Activated CD4-positive, alpha-beta memory T cell treated with anti-CD3 and anti-CD28 coated beads, Interleukin-2, amount 10 ng/mL, durations not matched to agents 7 days and 5 days (primary cell): ENCODE results near the gene HIVEP3. TPM values are rescaled to one million over a fixed set of nuclear protein-coding genes. Genes with fewer than 3 reads are reported as not detected.
A peak's percentile ranks its signal among the peaks of the same experiment; 100 is the strongest.

Source experiments
- CTCF ChIA-PET: fragments of 350-600 bp; sonication (Branson Sonifier 250); formaldehyde crosslinking; loops from one replicate; lab custom pipeline; 2021; ENCODE audit warnings: antibody characterized with exemption, inconsistent platforms; lab: Charles Lee
- POLR2A ChIA-PET: fragments of 350-600 bp; sonication (Branson Sonifier 250); formaldehyde crosslinking; loops from one replicate; lab custom pipeline; 2021; ENCODE audit warnings: antibody characterized with exemption; lab: Charles Lee
- DNase-seq: peaks from one replicate; pipeline ENCODE4 v3.0.0-alpha.2; 2020
- H3K27ac Mint-ChIP-seq: one replicate; pipeline ENCODE4 v1.8.0; 2021; ENCODE audit warnings: mild to moderate bottlenecking, mixed read lengths
- H3K27me3 Mint-ChIP-seq: one replicate; pipeline ENCODE4 v1.8.0; 2021; ENCODE audit warnings: mixed read lengths
- H3K36me3 Mint-ChIP-seq: one replicate; pipeline ENCODE4 v1.8.0; 2021; ENCODE audit warnings: low read depth, mixed read lengths
- H3K4me1 Mint-ChIP-seq: one replicate; pipeline ENCODE4 v1.8.0; 2021; ENCODE audit warnings: mixed read lengths
- H3K4me3 Mint-ChIP-seq: one replicate; pipeline ENCODE4 v1.8.0; 2021; ENCODE audit warnings: mild to moderate bottlenecking, mixed read lengths
- H3K9me3 Mint-ChIP-seq: one replicate; pipeline ENCODE4 v1.8.0; 2021; ENCODE audit warnings: mixed read lengths
- total RNA-seq, 2 experiments: library from RNA; stranded (reverse); gene quantifications; one replicate each; pipeline ENCODE4 v1.2.3, GENCODE V29; 2021

Gene HIVEP3
- total RNA-seq, 2 experiments from 2014 or later = 27.8 to 28.8 TPM

DNA sequence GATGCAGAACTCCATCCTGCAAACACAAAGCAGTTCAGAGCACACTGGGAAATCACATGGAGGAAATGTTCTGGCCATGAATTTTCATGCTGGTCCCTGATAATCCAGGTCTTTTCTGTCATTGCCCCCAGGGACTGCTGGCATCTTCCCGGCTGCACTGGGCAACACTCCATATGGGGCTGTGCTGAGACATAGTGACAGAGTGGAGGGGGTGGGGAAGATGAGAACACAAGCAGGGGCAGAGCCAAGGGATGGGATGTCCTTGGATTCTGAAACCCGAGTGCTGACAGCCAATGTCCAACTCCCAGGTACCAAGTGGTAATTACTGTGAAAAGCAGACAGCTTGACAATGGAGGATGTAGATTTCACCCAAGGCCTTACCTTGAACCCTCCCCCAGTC, 185.7 kb downstream of the HIVEP3 start:
- no peaks in the 10 kb centered on the region for H3K36me3 Mint-ChIP-seq
- H3K4me1 Mint-ChIP-seq = peaks cover 36% of the 10 kb centered on the region
- no peaks in the 10 kb centered on the region for H3K27me3 Mint-ChIP-seq
- POLR2A ChIA-PET = no interaction called here
- no peak for DNase-seq
- no peaks in the 10 kb centered on the region for H3K9me3 Mint-ChIP-seq
- H3K4me3 Mint-ChIP-seq = no peak overlapping the region
- CTCF ChIA-PET = no interaction called here
- no peak overlapping the region for H3K27ac Mint-ChIP-seq

DNA sequence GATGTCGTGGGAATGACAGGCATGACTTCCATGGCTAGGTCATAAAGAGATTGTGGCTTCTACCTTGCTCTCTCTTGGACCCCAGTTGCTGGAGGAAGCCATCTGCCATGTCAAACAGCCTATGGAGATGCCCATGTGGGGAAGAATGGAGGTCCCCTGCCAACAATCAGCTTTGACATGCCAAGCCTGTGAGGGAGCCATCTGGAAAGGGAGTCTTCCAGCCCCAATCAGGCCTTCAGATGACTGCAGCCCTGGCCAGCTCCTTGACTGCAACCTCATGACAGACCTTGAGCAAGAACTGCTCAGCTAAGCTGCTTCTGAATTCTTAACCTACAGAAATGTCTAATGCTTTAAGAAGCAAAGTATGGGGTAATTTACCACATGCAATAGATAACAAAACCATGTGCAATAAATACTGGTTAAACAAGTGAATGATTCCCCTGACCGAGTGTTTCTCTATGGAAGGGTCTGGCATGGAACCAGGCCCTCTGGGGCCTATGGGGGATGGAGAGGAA, 187.1 kb downstream of the HIVEP3 start:
- Mint-ChIP-seq H3K4me3 (no peak overlapping the region), H3K27ac (no peak overlapping the region), H3K9me3 (no peaks in the 10 kb centered on the region), H3K27me3 (no peaks in the 10 kb centered on the region), H3K36me3 (no peaks in the 10 kb centered on the region), H3K4me1 (peaks cover 40% of the 10 kb centered on the region)
- no peak for DNase-seq
- POLR2A ChIA-PET = no interaction called here
- CTCF ChIA-PET = no interaction called here

DNA sequence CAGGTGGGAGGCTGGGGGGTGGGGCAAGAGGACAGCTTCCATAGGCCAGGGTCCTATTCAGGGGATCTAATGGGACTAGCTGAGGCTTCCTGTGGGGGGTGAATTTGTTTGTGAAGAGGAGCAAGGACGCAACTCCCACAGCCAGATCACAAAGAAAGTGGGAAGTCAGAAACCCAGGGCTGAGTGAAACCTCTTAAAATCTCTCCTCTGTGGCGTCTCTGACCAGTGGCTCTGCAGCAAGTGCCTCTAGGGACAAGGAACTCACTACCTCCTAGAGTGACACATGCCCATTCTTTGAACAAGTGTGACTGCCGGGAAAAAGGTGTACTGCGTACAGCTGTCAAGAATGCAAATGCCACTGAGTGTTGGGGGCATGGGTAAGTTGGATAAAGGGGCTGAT, 187.9 kb downstream of the HIVEP3 start:
- no peaks in the 10 kb centered on the region for H3K27me3 Mint-ChIP-seq
- no peaks in the 10 kb centered on the region for H3K9me3 Mint-ChIP-seq
- ChIA-PET CTCF (interaction anchor here (1.7 kb wide), 1 partner anchor 157 kb away, joined by 3 read pairs; no protein-coding TSS in a partner anchor), POLR2A (interaction anchor here (1.1 kb wide), 1 partner anchor 9 kb away, joined by 4 read pairs; no protein-coding TSS in a partner anchor)
- no peaks in the 10 kb centered on the region for H3K36me3 Mint-ChIP-seq
- no peak for DNase-seq
- no peak overlapping the region for H3K27ac Mint-ChIP-seq
- H3K4me1 Mint-ChIP-seq = peaks cover 42% of the 10 kb centered on the region
- H3K4me3 Mint-ChIP-seq = no peak overlapping the region

GRCh38 chr1:41728403-41729202, 190.1 kb downstream of the HIVEP3 start:
- H3K27me3 Mint-ChIP-seq = no peaks in the 10 kb centered on the region
- ChIA-PET CTCF (interaction anchor here (0.8 to 2.0 kb wide), 3 partner anchors 10 to 78 kb away, joined by 5 to 9 read pairs (median 6); no protein-coding TSS in a partner anchor), POLR2A (interaction anchor here (0.8 to 3.7 kb wide), 5 partner anchors 9 to 45 kb away, joined by 3 to 18 read pairs (median 12); no protein-coding TSS in a partner anchor)
- H3K36me3 Mint-ChIP-seq = no peaks in the 10 kb centered on the region
- H3K9me3 Mint-ChIP-seq = no peaks in the 10 kb centered on the region
- H3K4me1 Mint-ChIP-seq = peaks cover 42% of the 10 kb centered on the region
- no peak overlapping the region for H3K27ac Mint-ChIP-seq
- DNase-seq = peak; percentile 62
- H3K4me3 Mint-ChIP-seq = no peak overlapping the region

- Mint-ChIP-seq H3K27me3 (no peaks in the 10 kb centered on the region), H3K27ac (peak overlapping the region; percentile 74), H3K4me3 (no peak overlapping the region), H3K4me1 (peaks cover 45% of the 10 kb centered on the region), H3K36me3 (no peaks in the 10 kb centered on the region), H3K9me3 (no peaks in the 10 kb centered on the region)
- ChIA-PET POLR2A (interaction anchor here (1.4 to 3.7 kb wide), 7 partner anchors 10 to 61 kb away, joined by 5 to 18 read pairs (median 9); no protein-coding TSS in a partner anchor), CTCF (interaction anchor here (0.8 to 2.0 kb wide), 4 partner anchors 11 to 79 kb away, joined by 4 to 9 read pairs (median 6); no protein-coding TSS in a partner anchor)
- no peak for DNase-seq
These were observed 191.0 kb downstream of the HIVEP3 start for GRCh38 chr1:41727749-41728115.

- POLR2A ChIA-PET = interaction anchor here (1.0 to 3.7 kb wide), 8 partner anchors 11 to 65 kb away, joined by 3 to 18 read pairs (median 7); no protein-coding TSS in a partner anchor
- Mint-ChIP-seq H3K4me1 (peaks cover 49% of the 10 kb centered on the region), H3K27ac (peak overlapping the region; percentile 74), H3K4me3 (peak overlapping the region; percentile 15), H3K36me3 (no peaks in the 10 kb centered on the region), H3K9me3 (no peaks in the 10 kb centered on the region), H3K27me3 (no peaks in the 10 kb centered on the region)
- peak; percentile 59 for DNase-seq
- CTCF ChIA-PET = interaction anchor here (1.4 to 2.0 kb wide), 3 partner anchors 12 to 76 kb away, joined by 4 to 9 read pairs (median 6); no protein-coding TSS in a partner anchor
These were observed 191.6 kb downstream of the HIVEP3 start for GRCh38 chr1:41726899-41727748.

DNA sequence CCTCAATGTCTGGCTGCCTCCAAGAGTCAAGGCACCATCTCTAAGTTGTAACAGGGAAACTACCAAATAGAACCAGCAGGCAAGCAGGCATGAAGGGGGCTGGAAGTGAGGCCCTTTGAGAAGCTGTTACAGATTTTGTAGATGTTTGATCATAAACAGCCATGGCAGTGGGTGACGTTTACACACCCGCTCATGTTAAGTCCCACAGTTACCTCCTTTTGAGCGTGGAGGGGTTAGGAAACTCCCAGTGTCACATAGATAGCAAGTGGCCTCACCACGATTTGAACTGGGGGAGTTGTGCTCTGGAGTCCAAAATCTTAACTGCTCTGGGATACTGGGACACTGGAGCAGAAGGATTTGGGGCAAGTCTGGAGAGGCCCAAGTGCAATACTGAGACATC, 192.4 kb downstream of the HIVEP3 start:
- Mint-ChIP-seq H3K4me1 (peaks cover 57% of the 10 kb centered on the region), H3K36me3 (no peaks in the 10 kb centered on the region), H3K27me3 (no peaks in the 10 kb centered on the region), H3K27ac (peak overlapping the region; percentile 74), H3K4me3 (peak overlapping the region; percentile 11), H3K9me3 (no peaks in the 10 kb centered on the region)
- no peak for DNase-seq
- ChIA-PET CTCF (interaction anchor here (2.0 kb wide), 1 partner anchor 24 kb away, joined by 6 read pairs; no protein-coding TSS in a partner anchor), POLR2A (interaction anchor here (1.4 to 3.7 kb wide), 5 partner anchors 12 to 59 kb away, joined by 5 to 18 read pairs (median 9); no protein-coding TSS in a partner anchor)

- no peak overlapping the region for H3K27ac Mint-ChIP-seq
- DNase-seq = no peak
- POLR2A ChIA-PET = no interaction called here
- H3K4me1 Mint-ChIP-seq = peaks cover 67% of the 10 kb centered on the region
- no peaks in the 10 kb centered on the region for H3K36me3 Mint-ChIP-seq
- no peaks in the 10 kb centered on the region for H3K9me3 Mint-ChIP-seq
- CTCF ChIA-PET = no interaction called here
- H3K4me3 Mint-ChIP-seq = no peak overlapping the region
- no peaks in the 10 kb centered on the region for H3K27me3 Mint-ChIP-seq
These were observed 193.8 kb downstream of the HIVEP3 start for GRCh38 chr1:41724926-41725325.

DNA sequence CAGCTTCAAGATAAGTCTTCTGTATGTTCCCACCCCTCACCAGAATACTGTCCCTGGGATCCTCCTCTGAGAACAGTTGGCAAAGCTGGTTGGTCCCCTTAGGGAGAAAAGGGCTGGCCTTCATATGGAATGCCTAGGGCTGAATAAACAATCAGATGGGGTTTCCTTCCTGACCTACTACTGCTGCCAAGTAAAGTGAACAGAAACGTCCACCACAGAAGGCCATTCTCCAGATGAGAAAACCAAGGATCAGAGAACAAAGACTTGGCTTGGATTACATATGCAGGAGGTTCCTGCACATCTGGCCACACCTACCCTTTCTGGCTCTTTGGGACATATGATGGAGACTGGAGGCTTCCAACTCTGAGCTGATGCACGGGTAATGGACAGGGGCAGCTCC, 194.5 kb downstream of the HIVEP3 start:
- no peaks in the 10 kb centered on the region for H3K36me3 Mint-ChIP-seq
- POLR2A ChIA-PET = interaction anchor here (1.4 to 3.2 kb wide), 2 partner anchors 51 to 62 kb away, joined by 4 to 8 read pairs; no protein-coding TSS in a partner anchor
- H3K27ac Mint-ChIP-seq = no peak overlapping the region
- no peak overlapping the region for H3K4me3 Mint-ChIP-seq
- CTCF ChIA-PET = interaction anchor here (1.0 kb wide), 1 partner anchor 231 kb away, joined by 3 read pairs; no protein-coding TSS in a partner anchor
- DNase-seq = no peak
- no peaks in the 10 kb centered on the region for H3K27me3 Mint-ChIP-seq
- no peaks in the 10 kb centered on the region for H3K9me3 Mint-ChIP-seq
- peaks cover 61% of the 10 kb centered on the region for H3K4me1 Mint-ChIP-seq

DNA sequence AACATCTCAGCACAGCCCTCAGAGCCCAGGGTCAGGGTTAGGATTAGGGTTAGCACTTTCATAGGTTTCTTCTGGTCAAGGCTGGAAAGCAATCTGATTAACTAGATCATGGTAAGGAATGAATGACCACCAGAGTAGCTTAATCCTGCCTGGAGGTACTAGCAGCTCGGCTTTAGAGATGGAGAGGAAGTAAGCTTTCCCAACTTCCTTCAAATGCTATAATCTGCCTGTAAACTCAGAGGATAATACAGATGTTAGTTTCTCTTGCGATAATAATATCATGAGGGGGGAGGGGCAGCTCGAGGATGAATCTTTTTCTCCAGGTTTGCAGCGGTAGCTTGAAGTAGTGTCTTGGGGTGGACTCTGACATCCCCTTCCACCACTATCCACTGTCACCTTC, 194.9 kb downstream of the HIVEP3 start:
- no peak for DNase-seq
- Mint-ChIP-seq H3K36me3 (no peaks in the 10 kb centered on the region), H3K9me3 (no peaks in the 10 kb centered on the region), H3K4me3 (no peak overlapping the region), H3K27me3 (no peaks in the 10 kb centered on the region), H3K4me1 (peaks cover 59% of the 10 kb centered on the region), H3K27ac (no peak overlapping the region)
- POLR2A ChIA-PET = interaction anchor here (1.4 to 3.2 kb wide), 2 partner anchors 51 to 62 kb away, joined by 4 to 8 read pairs; no protein-coding TSS in a partner anchor
- CTCF ChIA-PET = interaction anchor here (1.0 to 1.6 kb wide), 2 partner anchors 50 to 231 kb away, joined by 3 to 4 read pairs; no protein-coding TSS in a partner anchor

DNA sequence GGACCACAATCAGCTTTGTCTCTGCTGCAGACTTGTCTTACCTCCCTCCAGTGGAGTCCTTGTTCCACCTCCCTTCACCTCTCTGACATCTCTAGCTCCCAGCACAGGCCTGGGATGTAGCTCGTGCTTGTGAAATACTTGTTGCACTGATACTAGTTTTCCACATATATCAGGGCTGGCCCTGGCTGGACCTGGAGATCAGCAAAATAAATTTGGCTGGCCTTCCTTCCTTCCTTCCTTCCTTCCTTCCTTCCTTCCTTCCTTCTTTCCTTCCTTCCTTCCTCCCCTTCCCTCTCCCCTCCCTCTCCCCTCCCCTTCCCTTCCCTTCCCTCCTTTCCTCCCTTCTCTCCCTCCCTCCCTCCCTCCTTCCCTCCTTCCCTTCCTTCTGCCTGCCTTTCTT, 196.5 kb downstream of the HIVEP3 start:
- peak overlapping the region; percentile 15 for H3K4me3 Mint-ChIP-seq
- POLR2A ChIA-PET = interaction anchor here (1.3 to 3.2 kb wide), 2 partner anchors 38 to 49 kb away, joined by 3 to 8 read pairs; no protein-coding TSS in a partner anchor
- no peaks in the 10 kb centered on the region for H3K27me3 Mint-ChIP-seq
- H3K4me1 Mint-ChIP-seq = peaks cover 50% of the 10 kb centered on the region
- no peak for DNase-seq
- no peaks in the 10 kb centered on the region for H3K9me3 Mint-ChIP-seq
- peak overlapping the region; percentile 18 for H3K27ac Mint-ChIP-seq
- CTCF ChIA-PET = interaction anchor here (0.8 to 1.6 kb wide), 2 partner anchors 49 to 90 kb away, joined by 3 to 4 read pairs; no protein-coding TSS in a partner anchor
- H3K36me3 Mint-ChIP-seq = no peaks in the 10 kb centered on the region
